Adrenal gland (tissue), 12 donors: ENCODE measurements around the gene FHAD1. TPM values are rescaled to one million over a fixed set of nuclear protein-coding genes. Genes with fewer than 3 reads are reported as not detected.

ENCODE experiments used
- DNase-seq, 7 donors: peaks; one replicate each; pipeline ENCODE4 v3.0.0-alpha.2; 2019 to 2020
- H3K27ac ChIP-seq, 5 donors: fragments of 200-600 bp; sonication (generic) in 4 of 5; 1 replicate in 3 of 5; 2 replicates in 2 of 5; pipeline versions ENCODE4 v1.5.1 to v1.8.0; 2016 to 2020; ENCODE audit warnings: mild to moderate bottlenecking in 1 of 5
- H3K27me3 ChIP-seq: fragments of 200-600 bp; 2 replicates; pipeline ENCODE4 v1.8.0; 2021
- H3K36me3 ChIP-seq, 2 donors: fragments of 200-600 bp; replicated peaks in 1 of 2; 1 replicate in 1 of 2; 2 replicates in 1 of 2; pipeline versions ENCODE4 v1.5.1 to v1.8.0; 2018 to 2022
- H3K4me1 ChIP-seq, 2 donors: fragments of 200-600 bp; replicated peaks in 1 of 2; 1 replicate in 1 of 2; 2 replicates in 1 of 2; pipeline versions ENCODE4 v1.5.1 to v1.8.0; 2018 to 2021
- H3K4me3 ChIP-seq, 4 donors: fragments of 200-600 bp; sonication (generic) in 3 of 4; one replicate each; pipeline ENCODE4 v1.5.1; 2016 to 2018
- H3K9me3 ChIP-seq, 3 donors: fragments of 200-600 bp; sonication (generic) in 1 of 3; replicated peaks in 1 of 3; 1 replicate in 2 of 3; 2 replicates in 1 of 3; pipeline versions ENCODE4 v1.5.1 to v1.8.0; 2016 to 2021
- POLR2A ChIP-seq, 2 donors: fragments of 450-650 bp; IDR thresholded peaks; one replicate each; pipeline ENCODE4 v1.6.1; 2017; ENCODE audit warnings: antibody characterized with exemption in 2 of 2, mild to moderate bottlenecking in 2 of 2, moderate library complexity in 1 of 2
- WGBS, 4 donors: extraction: QIAGEN DNeasy Blood & Tissue Kit in 2 of 4; methylation state at CpG; one replicate each; pipeline versions ENCODE4 v1.1.5 to v1.1.7; 2013 to 2017; 5-methylcytosine and 5-hydroxymethylcytosine counted together
- intact Hi-C, 2 donors: fragments of 100-400 bp; cut with DNase I; formaldehyde crosslinking; loops; one replicate each; pipeline versions ENCODE4 v1.14.1 to v1.15.0; 2022 to 2023
- polyA plus RNA-seq, 3 donors: library from polyadenylated mRNA; stranded (reverse); fragments of 200-250 nt in 2 of 3; fragments of 350-450 nt in 1 of 3; fragmentation: Illumina TruSeq in 1 of 3; extraction: RNeasy Lipid Tissue Mini Kit (QIAGEN cat#74804) in 1 of 3; gene quantifications; one replicate each; pipeline ENCODE4 v1.2.3, GENCODE V29; 2013 to 2014
- total RNA-seq, 9 donors: library from RNA; depleted of rRNA in 4 of 9; stranded (reverse); fragments of >200 nt in 4 of 9; fragments of 120-200 nt in 1 of 9; fragmentation: NEBNext Ultra II Directional in 1 of 9; extraction: Animal tissue kit (Norgen Biotek cat#: 25700) in 1 of 9; gene quantifications; one replicate each; pipeline versions ENCODE4 v1.1.0 to v1.2.4, GENCODE V29; 2013 to 2023
- TF ChIP-seq, protein P1 (sequence below), 6 experiments: fragments of 450-650 bp in 4 of 6; fragments of 200-600 bp in 2 of 6; sonication (generic) in 1 of 6; IDR thresholded peaks; 1 replicate in 5 of 6; 2 replicates in 1 of 6; pipeline versions ENCODE4 v1.5.1 to v1.8.0; 2016 to 2021; ENCODE audit warnings: antibody characterized with exemption in 6 of 6, mild to moderate bottlenecking in 2 of 6, moderate library complexity in 1 of 6
- donor health status: healthy with polysubstance abuse.
- donor health status: Bipolar disorder and iron deficiency.
- donor health status: DM: yes; HTN: yes; CAD: no.
- donor health status: DM: no; HTN: no; CAD: no.
- donor health status: DM: no; HTN: no; CAD: no.
- donor health status: DM: yes; HTN: yes; CAD: no.

The FHAD1 gene
- total and polyA plus RNA-seq, 12 donors = 0.09 to 1.6 (median 0.57) TPM; not detected in 1

DNA sequence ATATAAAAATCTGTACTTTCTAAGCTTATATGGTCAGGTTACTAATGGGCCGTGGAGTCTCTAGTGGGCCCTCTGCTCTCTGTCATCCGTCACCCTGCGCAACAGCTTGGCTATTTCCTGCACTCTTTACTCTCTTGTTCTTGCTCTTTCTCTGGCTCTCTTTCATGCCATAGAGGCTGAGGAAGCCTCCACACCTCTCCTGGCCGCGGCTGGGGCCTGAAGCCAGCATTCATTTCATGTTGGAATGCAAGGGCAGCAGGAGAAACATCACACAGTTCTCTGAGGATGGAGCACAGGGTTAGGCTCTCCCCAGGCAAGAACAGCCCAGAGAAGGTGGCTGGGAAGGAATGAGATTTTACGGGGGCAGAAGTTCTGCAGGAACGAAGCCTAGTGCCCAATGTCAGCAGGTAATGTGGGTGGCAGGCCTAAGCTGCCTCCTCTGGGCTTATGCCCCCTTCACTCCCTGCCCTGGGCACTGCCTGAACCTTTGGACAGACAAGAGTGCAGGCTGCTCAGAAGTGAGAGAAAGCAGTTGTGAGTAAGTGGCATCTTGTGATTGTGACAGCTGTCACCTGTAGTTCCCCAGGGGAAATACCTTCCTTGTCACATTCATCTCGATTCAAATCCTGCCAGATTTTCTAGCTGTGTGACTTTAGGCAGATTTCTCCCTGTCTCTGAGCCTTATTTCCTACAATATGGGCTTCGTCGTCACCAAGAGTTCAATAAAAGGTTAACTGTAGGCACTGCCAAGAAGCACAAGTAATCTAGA is 3.6 kb upstream of the FHAD1 start:
- no peaks in the 10 kb centered on the region for H3K9me3 ChIP-seq
- 62 to 72% (median 67%) methylated on average over 10 of the region's 10 CpGs for WGBS, 4 donors
- H3K4me3 ChIP-seq = no peak overlapping the region
- intact Hi-C loops = no loop called here
- H3K27me3 ChIP-seq = no peaks in the 10 kb centered on the region
- H3K36me3 ChIP-seq = no peaks in the 10 kb centered on the region
- TF ChIP-seq POLR2A (IDR thresholded peaks at IDR 0.05) = no peak
- TF ChIP-seq, protein P1, sequence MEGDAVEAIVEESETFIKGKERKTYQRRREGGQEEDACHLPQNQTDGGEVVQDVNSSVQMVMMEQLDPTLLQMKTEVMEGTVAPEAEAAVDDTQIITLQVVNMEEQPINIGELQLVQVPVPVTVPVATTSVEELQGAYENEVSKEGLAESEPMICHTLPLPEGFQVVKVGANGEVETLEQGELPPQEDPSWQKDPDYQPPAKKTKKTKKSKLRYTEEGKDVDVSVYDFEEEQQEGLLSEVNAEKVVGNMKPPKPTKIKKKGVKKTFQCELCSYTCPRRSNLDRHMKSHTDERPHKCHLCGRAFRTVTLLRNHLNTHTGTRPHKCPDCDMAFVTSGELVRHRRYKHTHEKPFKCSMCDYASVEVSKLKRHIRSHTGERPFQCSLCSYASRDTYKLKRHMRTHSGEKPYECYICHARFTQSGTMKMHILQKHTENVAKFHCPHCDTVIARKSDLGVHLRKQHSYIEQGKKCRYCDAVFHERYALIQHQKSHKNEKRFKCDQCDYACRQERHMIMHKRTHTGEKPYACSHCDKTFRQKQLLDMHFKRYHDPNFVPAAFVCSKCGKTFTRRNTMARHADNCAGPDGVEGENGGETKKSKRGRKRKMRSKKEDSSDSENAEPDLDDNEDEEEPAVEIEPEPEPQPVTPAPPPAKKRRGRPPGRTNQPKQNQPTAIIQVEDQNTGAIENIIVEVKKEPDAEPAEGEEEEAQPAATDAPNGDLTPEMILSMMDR (IDR thresholded peaks at IDR 0.05) = no peak
- peaks cover 5 to 18% of the 10 kb centered on the region in 2 donors for H3K4me1 ChIP-seq
- DNase-seq = peak in 1 of 7 donors; percentile 27
- peak overlapping the region in 1 of 5 donors; percentile 10 for H3K27ac ChIP-seq

DNA sequence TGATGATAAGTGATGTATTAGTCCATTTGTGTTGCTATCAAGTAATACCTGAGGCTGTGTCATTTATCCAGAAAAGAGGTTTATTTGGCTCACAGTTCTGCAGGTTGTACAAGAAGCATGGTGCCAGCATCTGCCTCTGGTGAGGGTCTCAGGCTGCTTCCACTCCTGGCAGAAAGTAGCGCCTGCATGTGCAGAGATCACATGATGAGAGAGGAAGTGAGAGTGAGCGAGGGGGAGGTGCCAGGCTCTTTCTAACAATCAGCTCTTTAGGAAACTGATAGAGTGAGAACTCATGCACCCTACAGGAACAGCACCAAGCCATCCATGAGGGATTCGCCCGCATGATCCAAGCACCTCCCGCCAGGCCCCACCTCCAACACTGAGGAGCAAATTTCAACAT is 2.2 kb upstream of the FHAD1 start:
- intact Hi-C loops = no loop called here
- Histone ChIP-seq H3K27ac (no peak overlapping the region), H3K36me3 (no peaks in the 10 kb centered on the region), H3K9me3 (no peaks in the 10 kb centered on the region), H3K4me1 (peaks cover 5 to 18% of the 10 kb centered on the region in 2 donors), H3K4me3 (no peak overlapping the region), H3K27me3 (no peaks in the 10 kb centered on the region)
- TF ChIP-seq, protein P1 (IDR thresholded peaks at IDR 0.05) = no peak
- no peak for TF ChIP-seq POLR2A (IDR thresholded peaks at IDR 0.05)
- DNase-seq = no peak
- WGBS, 4 donors = 69 to 81% (median 77%) methylated on average over 5 of the region's 5 CpGs

DNA sequence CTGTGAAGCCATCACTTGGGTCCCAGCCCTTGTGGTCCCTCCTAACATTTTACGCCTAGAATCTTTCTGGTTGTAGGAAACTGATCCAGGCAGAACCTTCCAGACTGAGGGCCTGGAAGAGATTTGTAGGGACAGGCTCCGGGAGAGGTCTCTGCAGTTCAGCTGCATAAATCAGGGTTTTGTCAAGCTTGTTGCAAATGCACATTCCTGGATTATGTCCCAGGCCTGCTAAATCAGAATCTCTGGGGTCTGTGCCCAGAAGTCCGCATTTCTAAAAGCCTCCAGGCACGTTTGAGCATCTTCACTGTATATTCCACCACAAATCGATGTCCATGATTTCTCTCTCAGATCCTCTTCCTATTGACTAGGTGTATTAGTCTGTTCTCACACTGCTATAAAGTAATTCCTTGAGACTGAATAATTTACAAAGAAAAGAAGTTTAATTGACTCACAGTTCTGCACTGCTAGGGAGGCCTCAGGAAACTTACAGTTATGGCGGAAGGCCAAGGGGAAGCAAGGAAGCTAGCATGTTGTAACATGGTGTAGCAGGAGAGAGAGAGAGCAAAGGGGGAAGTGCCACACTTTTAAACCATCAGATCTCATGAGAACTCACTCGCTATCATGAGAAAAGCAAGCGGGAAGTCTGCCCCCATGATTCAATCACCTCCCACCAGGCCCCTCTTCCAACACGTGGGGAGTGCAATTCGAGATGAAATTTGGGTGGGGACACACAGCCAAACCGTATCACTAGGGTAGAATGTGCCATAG is 1.2 kb upstream of the FHAD1 start:
- no peaks in the 10 kb centered on the region for H3K9me3 ChIP-seq
- H3K4me1 ChIP-seq = peaks cover 5 to 18% of the 10 kb centered on the region in 2 donors
- peak overlapping the region in 2 of 5 donors; percentile 50 to 56 for H3K27ac ChIP-seq
- TF ChIP-seq POLR2A (IDR thresholded peaks at IDR 0.05) = no peak
- TF ChIP-seq, protein P1 (IDR thresholded peaks at IDR 0.05) = no peak
- H3K27me3 ChIP-seq = no peaks in the 10 kb centered on the region
- 54 to 76% (median 59%) methylated on average over 10 to 11 of the region's 11 CpGs for WGBS, 4 donors
- no peaks in the 10 kb centered on the region for H3K36me3 ChIP-seq
- peak in 6 of 7 donors; percentile 22 to 61 (median 55) for DNase-seq
- intact Hi-C loops = no loop called here
- H3K4me3 ChIP-seq = no peak overlapping the region

DNA sequence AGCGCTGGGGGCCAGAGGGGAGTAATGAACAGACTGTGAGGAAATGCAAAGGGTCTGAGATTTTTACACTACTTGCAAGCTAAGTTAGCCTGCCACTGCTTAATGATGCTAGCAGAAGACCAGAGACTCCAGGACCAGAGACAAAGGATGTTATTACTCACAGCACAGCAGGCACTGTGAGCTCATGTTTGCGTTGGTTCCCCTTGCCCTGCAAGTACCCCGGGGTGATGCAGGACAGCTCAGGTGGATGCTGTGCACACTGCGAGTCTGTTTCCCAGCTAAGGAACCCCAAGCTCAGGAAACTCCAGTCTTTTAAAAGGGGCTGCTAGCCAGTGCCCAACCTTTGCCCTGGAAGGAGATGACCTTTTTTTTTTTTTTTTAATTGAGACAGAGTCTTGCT is 1.2 kb downstream of the FHAD1 start:
- intact Hi-C loops = no loop called here
- peaks cover 5 to 18% of the 10 kb centered on the region in 2 donors for H3K4me1 ChIP-seq
- no peak for DNase-seq
- H3K36me3 ChIP-seq = no peaks in the 10 kb centered on the region
- H3K9me3 ChIP-seq = no peaks in the 10 kb centered on the region
- 85 to 95% (median 91%) methylated on average over 3 to 4 of the region's 4 CpGs for WGBS, 4 donors
- no peak for TF ChIP-seq POLR2A (IDR thresholded peaks at IDR 0.05)
- TF ChIP-seq, protein P1 (IDR thresholded peaks at IDR 0.05) = no peak
- H3K27ac ChIP-seq = no peak overlapping the region
- no peaks in the 10 kb centered on the region for H3K27me3 ChIP-seq
- no peak overlapping the region for H3K4me3 ChIP-seq
